Measurements from ENCODE around the gene PRPF6.

- TF ChIP-seq CTCF (IDR thresholded peaks at IDR 0.05) (no peak), EZH2 (IDR thresholded peaks at IDR 0.05) (no peak), EZH2phosphoT487 (IDR thresholded peaks at IDR 0.05) (no peak)
Observed at GRCh38 chr20:63966944-63967322, 14.0 kb upstream of the PRPF6 start.
